MCF 10A (cell line): Measurements from ENCODE around the gene EHD4. TPM values are rescaled to one million over a fixed set of nuclear protein-coding genes. Genes with fewer than 3 reads are reported as not detected.
A peak's percentile ranks its signal among the peaks of the same experiment; 100 is the strongest.

Experiments used
- BruUV-seq: library from RNA; stranded (reverse); fragments of 400-500 nt; replicated peaks from 2 replicates; lab custom pipeline; 2021; lab: Mats Ljungman, UMichigan
- CTCF ChIA-PET: fragments of 300-600 bp; sonication (Branson Sonifier 250); formaldehyde crosslinking; extraction: SDS; loops from one replicate; lab custom pipeline; 2021; ENCODE audit warnings: antibody characterized with exemption, inconsistent platforms; lab: Yijun Ruan, JAX
- POLR2A ChIA-PET: fragments of 300-600, 350-650 bp; sonication (Branson Sonifier 250); formaldehyde crosslinking; extraction: SDS; loops from one replicate; lab custom pipeline; 2020; ENCODE audit warnings: antibody characterized with exemption, inconsistent platforms; lab: Yijun Ruan, JAX
- DNase-seq: peaks from one replicate; pipeline ENCODE4 v3.0.0-alpha.2; 2018; ENCODE audit not compliant: unreplicated experiment
- H3K27ac Mint-ChIP-seq: one replicate; pipeline ENCODE4 v1.8.0; 2022; ENCODE audit warnings: mild to moderate bottlenecking, low read depth, mixed read lengths; ENCODE audit not compliant: unreplicated experiment
- H3K27me3 Mint-ChIP-seq: one replicate; pipeline ENCODE4 v1.8.0; 2022; ENCODE audit warnings: mixed read lengths; ENCODE audit not compliant: insufficient read depth, unreplicated experiment
- H3K36me3 Mint-ChIP-seq: one replicate; pipeline ENCODE4 v1.8.0; 2022; ENCODE audit warnings: mild to moderate bottlenecking, moderate library complexity, mixed read lengths; ENCODE audit not compliant: insufficient read depth, unreplicated experiment
- H3K4me1 Mint-ChIP-seq: one replicate; pipeline ENCODE4 v1.8.0; 2022; ENCODE audit warnings: mixed read lengths; ENCODE audit not compliant: insufficient read depth, unreplicated experiment
- H3K4me3 Mint-ChIP-seq: one replicate; pipeline ENCODE4 v1.8.0; 2022; ENCODE audit warnings: mild to moderate bottlenecking, moderate library complexity, mixed read lengths; ENCODE audit not compliant: unreplicated experiment
- H3K9me3 Mint-ChIP-seq: one replicate; pipeline ENCODE4 v1.8.0; 2022; ENCODE audit warnings: mixed read lengths; ENCODE audit not compliant: unreplicated experiment
- CTCF ChIP-seq: fragments of 200-600 bp; IDR thresholded peaks from one replicate; pipeline ENCODE4 v1.8.0; 2022; ENCODE audit warnings: antibody characterized with exemption, mild to moderate bottlenecking; ENCODE audit not compliant: unreplicated experiment
- intact Hi-C: fragments of 100-400 bp; cut with micrococcal nuclease; formaldehyde crosslinking; loops from 2 replicates; pipeline ENCODE4 v1.14.1; 2022
- total RNA-seq: library from RNA; stranded (reverse); gene quantifications from 2 replicates; pipeline ENCODE4 v1.2.3, GENCODE V29; 2022

The EHD4 gene
- total RNA-seq, 1 experiment from 2014 or later, result 27.1 TPM

- Mint-ChIP-seq H3K27ac (no peak overlapping the region), H3K9me3 (no peaks in the 10 kb centered on the region), H3K4me1 (no peaks in the 10 kb centered on the region), H3K27me3 (no peaks in the 10 kb centered on the region), H3K4me3 (no peak overlapping the region), H3K36me3 (no peaks in the 10 kb centered on the region)
- ChIA-PET CTCF (interaction anchor here (0.6 to 9.5 kb wide), 41 partner anchors 9 to 1112 kb away, joined by 3 to 159 read pairs (median 5); partner anchors contain the start of genes PLA2G4E and PLA2G4F), POLR2A (interaction anchor here (0.9 to 4.1 kb wide), 6 partner anchors 8 to 149 kb away, joined by 3 to 28 read pairs (median 4); no protein-coding TSS in a partner anchor)
- no peak for DNase-seq
- intact Hi-C loops, result no loop called here
- TF ChIP-seq CTCF, result no peak
- no TSS peak for BruUV-seq
Observed at GRCh38 chr15:41990243-41990605, 17.9 kb upstream of the EHD4 start.

GRCh38 chr15:41989573-41990242 is 17.4 kb upstream of the EHD4 start:
- Mint-ChIP-seq H3K36me3 (no peaks in the 10 kb centered on the region), H3K27me3 (no peaks in the 10 kb centered on the region), H3K4me1 (no peaks in the 10 kb centered on the region), H3K4me3 (no peak overlapping the region), H3K9me3 (no peaks in the 10 kb centered on the region), H3K27ac (no peak overlapping the region)
- intact Hi-C loops, result loop anchor here (1.0 kb wide), 3 partner anchors 70 to 145 kb away; no protein-coding TSS in a partner anchor
- ChIA-PET CTCF (interaction anchor here (0.6 to 9.5 kb wide), 47 partner anchors 10 to 1113 kb away, joined by 3 to 159 read pairs (median 5); partner anchors contain the start of genes PLA2G4E and PLA2G4F), POLR2A (interaction anchor here (0.7 to 4.1 kb wide), 9 partner anchors 9 to 149 kb away, joined by 3 to 28 read pairs (median 4); partner anchors contain the start of gene EHD4)
- DNase-seq, result peak; percentile 83
- no TSS peak for BruUV-seq
- peak; percentile 98 for TF ChIP-seq CTCF

GRCh38 chr15:41988896-41989572 is 16.7 kb upstream of the EHD4 start:
- POLR2A ChIA-PET, result interaction anchor here (1.0 to 4.1 kb wide), 6 partner anchors 10 to 150 kb away, joined by 3 to 28 read pairs (median 4); partner anchors contain the start of gene EHD4
- Mint-ChIP-seq H3K27me3 (no peaks in the 10 kb centered on the region), H3K36me3 (no peaks in the 10 kb centered on the region), H3K4me1 (no peaks in the 10 kb centered on the region), H3K4me3 (no peak overlapping the region), H3K9me3 (no peaks in the 10 kb centered on the region), H3K27ac (no peak overlapping the region)
- TF ChIP-seq CTCF, result no peak
- no peak for DNase-seq
- intact Hi-C loops, result loop anchor here (1.0 kb wide), 3 partner anchors 70 to 145 kb away; no protein-coding TSS in a partner anchor
- CTCF ChIA-PET, result interaction anchor here (0.6 to 9.5 kb wide), 42 partner anchors 10 to 1441 kb away, joined by 3 to 159 read pairs (median 4); partner anchors contain the start of genes PLA2G4D, PLA2G4E and PLA2G4F
- no TSS peak for BruUV-seq

- BruUV-seq, result no TSS peak
- Mint-ChIP-seq H3K4me3 (no peak overlapping the region), H3K27me3 (no peaks in the 10 kb centered on the region), H3K9me3 (no peaks in the 10 kb centered on the region), H3K36me3 (no peaks in the 10 kb centered on the region), H3K27ac (no peak overlapping the region), H3K4me1 (no peaks in the 10 kb centered on the region)
- DNase-seq, result no peak
- ChIA-PET POLR2A (interaction anchor here (4.1 kb wide), 1 partner anchor 69 kb away, joined by 28 read pairs; no protein-coding TSS in a partner anchor), CTCF (interaction anchor here (0.7 to 9.5 kb wide), 12 partner anchors 12 to 147 kb away, joined by 3 to 159 read pairs (median 4); partner anchors contain the start of gene PLA2G4D)
- TF ChIP-seq CTCF, result no peak
- intact Hi-C loops, result no loop called here
Observed at GRCh38 chr15:41987925-41988275, 15.5 kb upstream of the EHD4 start.
